ACHN (cell line): ENCODE data around the gene ZBTB32.
"Not testable (repeated sequence)": the region's sequence is repeated elsewhere in the genome, so short reads cannot be mapped to it uniquely, and the experiment has no call there.

Source experiments
- DNase-seq: peaks from one replicate; pipeline ENCODE4 v3.0.0-alpha.2; 2015
- in situ Hi-C: cut with HindIII; loops from 2 replicates; pipeline ENCODE4 v1.10.0; 2017; ENCODE audit warnings: low sequenced_read_pairs, low pct_ligation_motif_present, low pct_unique_long_range_greater_than_20kb

Gene ZBTB32

GRCh38 chr19:35704218-35704617 lies at the start of gene ZBTB32:
TSS of gene ZBTB32 (plus strand) at chr19:35704558. CDS start at chr19:35714627, 10,069 bp downstream.
- in situ Hi-C loops, result no loop called here
- no peak for DNase-seq

GRCh38 chr19:35654828-35655227 lies 49.5 kb upstream of the ZBTB32 start:
- in situ Hi-C loops, DNase-seq: not testable (repeated sequence)

GRCh38 chr19:35655600-35655999 lies 48.8 kb upstream of the ZBTB32 start:
- DNase-seq, result no peak
- in situ Hi-C loops, result no loop called here

- no peak for DNase-seq
- in situ Hi-C loops, result no loop called here
These were observed 47.7 kb upstream of the ZBTB32 start for GRCh38 chr19:35656700-35657099.

GRCh38 chr19:35657904-35658700 lies 46.3 kb upstream of the ZBTB32 start:
- in situ Hi-C loops, result no loop called here
- DNase-seq, result no peak

- in situ Hi-C loops, result no loop called here
- no peak for DNase-seq
These were observed 42.4 kb upstream of the ZBTB32 start for GRCh38 chr19:35661995-35662340.

GRCh38 chr19:35663981-35664380 lies 40.4 kb upstream of the ZBTB32 start:
- DNase-seq, result no peak
- in situ Hi-C loops, result no loop called here

GRCh38 chr19:35665157-35665556 lies 39.2 kb upstream of the ZBTB32 start:
- no peak for DNase-seq
- in situ Hi-C loops, result no loop called here

GRCh38 chr19:35665604-35666003 lies 38.8 kb upstream of the ZBTB32 start:
- DNase-seq, result no peak
- in situ Hi-C loops, result no loop called here

- in situ Hi-C loops, result no loop called here
- no peak for DNase-seq
These were observed 38.0 kb upstream of the ZBTB32 start, which contains the start of gene UPK1A for GRCh38 chr19:35666251-35666913. TSS of gene UPK1A (plus strand) at chr19:35666517. CDS start at chr19:35666813, 296 bp downstream.

- in situ Hi-C loops, result no loop called here
- no peak for DNase-seq
These were observed 34.8 kb upstream of the ZBTB32 start for GRCh38 chr19:35669566-35669965.

GRCh38 chr19:35669974-35670373 lies 34.4 kb upstream of the ZBTB32 start:
- in situ Hi-C loops, result no loop called here
- no peak for DNase-seq

GRCh38 chr19:35670686-35671085 lies 33.7 kb upstream of the ZBTB32 start:
- in situ Hi-C loops, result no loop called here
- DNase-seq, result no peak

- no peak for DNase-seq
- in situ Hi-C loops, result no loop called here
These were observed 32.5 kb upstream of the ZBTB32 start for GRCh38 chr19:35671818-35672217.

GRCh38 chr19:35673121-35673804 lies 31.1 kb upstream of the ZBTB32 start:
- in situ Hi-C loops, result no loop called here
- DNase-seq, result peak; percentile 85

GRCh38 chr19:35675589-35676140 lies 28.7 kb upstream of the ZBTB32 start:
- in situ Hi-C loops, result no loop called here
- no peak for DNase-seq

GRCh38 chr19:35689836-35690235 lies 14.5 kb upstream of the ZBTB32 start:
- in situ Hi-C loops, result no loop called here
- DNase-seq, result peak; percentile 21

- DNase-seq, in situ Hi-C loops: not testable (repeated sequence)
These were observed 13.3 kb upstream of the ZBTB32 start for GRCh38 chr19:35691106-35691505.

GRCh38 chr19:35692010-35692409 lies 12.3 kb upstream of the ZBTB32 start:
- in situ Hi-C loops, result no loop called here
- no peak for DNase-seq
